DMS 273 treated with DMSO at 0.1 percent for 48 hours (cell line): Measurements from ENCODE around the gene SMDT1.
"Not testable (repeated sequence)": the region's sequence is repeated elsewhere in the genome, so short reads cannot be mapped to it uniquely, and the experiment has no call there.

Source experiments
- DNase-seq: peaks from one replicate; lab custom pipeline; 2025; lab: John Stamatoyannopoulos, UW

The SMDT1 gene

GRCh38 chr22:42111798-42112197 is 32.3 kb downstream of the SMDT1 start:
- no peak for DNase-seq

- not testable (repeated sequence) for DNase-seq
Measured at GRCh38 chr22:42112793-42113192, 33.3 kb downstream of the SMDT1 start.

- DNase-seq = no peak
Measured at GRCh38 chr22:42114721-42115120, 35.2 kb downstream of the SMDT1 start.

- not testable (repeated sequence) for DNase-seq
Measured at GRCh38 chr22:42115420-42115830, 35.9 kb downstream of the SMDT1 start.

GRCh38 chr22:42116848-42117424 is 37.4 kb downstream of the SMDT1 start:
- no peak for DNase-seq

- DNase-seq = not testable (repeated sequence)
Measured at GRCh38 chr22:42120231-42121021, 40.9 kb downstream of the SMDT1 start.

GRCh38 chr22:42123529-42123928 is 44.0 kb downstream of the SMDT1 start:
- DNase-seq = not testable (repeated sequence)

GRCh38 chr22:42127606-42128005 is 48.1 kb downstream of the SMDT1 start:
- DNase-seq = no peak

- not testable (repeated sequence) for DNase-seq
Measured at GRCh38 chr22:42128007-42128406, 48.5 kb downstream of the SMDT1 start.

GRCh38 chr22:42128776-42129694 is 49.5 kb downstream of the SMDT1 start:
- not testable (repeated sequence) for DNase-seq

GRCh38 chr22:42130182-42130581 is 50.7 kb downstream of the SMDT1 start:
- not testable (repeated sequence) for DNase-seq

GRCh38 chr22:42130639-42131431 is 51.3 kb downstream of the SMDT1 start, which contains the start of gene CYP2D6:
CYP2D6 (minus strand) TSS chr22:42130810; CDS start chr22:42130791, 19 bp downstream.
- not testable (repeated sequence) for DNase-seq

- DNase-seq = no peak
Measured at GRCh38 chr22:42131562-42131961, 52.1 kb downstream of the SMDT1 start.

GRCh38 chr22:42132457-42132856 is 53.0 kb downstream of the SMDT1 start:
- no peak for DNase-seq
